ENCODE data around the gene AUP1.
"Not testable (repeated sequence)": the region's sequence is repeated elsewhere in the genome, so short reads cannot be mapped to it uniquely, and the experiment has no call there.

AUP1 gene

GRCh38 chr2:74498500-74499266 is 30.8 kb downstream of the AUP1 start:
- DNase-seq (ENCODE audit: low spot score) = peak; percentile 41

- DNase-seq (ENCODE audit: low spot score) = peak; percentile 59
Observed at GRCh38 chr2:74497777-74498499, 31.6 kb downstream of the AUP1 start.

GRCh38 chr2:74496997-74497776 is 32.3 kb downstream of the AUP1 start:
- no peak for DNase-seq (ENCODE audit: low spot score)

- no peak for DNase-seq (ENCODE audit: low spot score)
Observed at GRCh38 chr2:74495440-74495839, 34.1 kb downstream of the AUP1 start.

GRCh38 chr2:74493546-74493945 is 36.0 kb downstream of the AUP1 start:
- DNase-seq (ENCODE audit: low spot score) = no peak

GRCh38 chr2:74491648-74492544 is 37.6 kb downstream of the AUP1 start:
- no peak for DNase-seq (ENCODE audit: low spot score)

- DNase-seq (ENCODE audit: low spot score) = no peak
Observed at GRCh38 chr2:74489906-74490305, 39.6 kb downstream of the AUP1 start.

GRCh38 chr2:74488643-74489481 is 40.6 kb downstream of the AUP1 start:
- DNase-seq (ENCODE audit: low spot score) = no peak

- DNase-seq (ENCODE audit: low spot score) = no peak
Observed at GRCh38 chr2:74486141-74486540, 43.4 kb downstream of the AUP1 start.

- DNase-seq (ENCODE audit: low spot score) = not testable (repeated sequence)
Observed at GRCh38 chr2:74483675-74484164, 45.8 kb downstream of the AUP1 start.

- peak; percentile 90 for DNase-seq (ENCODE audit: low spot score)
Observed at GRCh38 chr2:74482801-74483674, 46.5 kb downstream of the AUP1 start, which contains the start of the genes CCDC142 and TTC31. CCDC142 (minus strand) TSS chr2:74482998; CDS start chr2:74482837, 161 bp downstream. TTC31 (plus strand) TSS chr2:74483081; CDS start chr2:74483096, 15 bp downstream.

- DNase-seq (ENCODE audit: low spot score) = peak; percentile 67
Observed at GRCh38 chr2:74481961-74482800, 47.3 kb downstream of the AUP1 start.

- no peak for DNase-seq (ENCODE audit: low spot score)
Observed at GRCh38 chr2:74481431-74481830, 48.1 kb downstream of the AUP1 start.
